ENCODE results near the gene ARID1B.

- no peak for TF ChIP-seq CTCF (IDR thresholded peaks at IDR 0.05; ENCODE audit: low read length)
- no peak for TF ChIP-seq EZH2 (IDR thresholded peaks at IDR 0.05; ENCODE audit: borderline replicate concordance, low read length)
Measured at GRCh38 chr6:157080986-157081391, 303.8 kb downstream of the ARID1B start.

All from OCI-LY1 (cell line).